Pancreas (tissue), 10 donors: ENCODE measurements around the gene WNT7A. TPM values are rescaled to one million over a fixed set of nuclear protein-coding genes. Genes with fewer than 3 reads are reported as not detected.

Experiments
- ATAC-seq, 4 donors: fragments of 200-7000 bp; cut with Tn5 transposase; one replicate each; pipeline versions ENCODE4 v1.8.0 to v1.9.1; 2020; ENCODE audit warnings: mild to moderate bottlenecking in 4 of 4, moderate library complexity in 4 of 4
- DNase-seq, 6 donors: peaks; one replicate each; pipeline ENCODE4 v3.0.0-alpha.2; 2020
- FAIRE-seq: peaks from 2 replicates; lab custom pipeline; 2012; peaks lifted over from hg19 to GRCh38; lab: Jason Lieb, UNC
- H3K27ac ChIP-seq, 4 donors: fragments of 200-600 bp; sonication (generic); 1 replicate in 3 of 4; 2 replicates in 1 of 4; pipeline versions ENCODE4 v1.5.0 to v1.8.0; 2020
- H3K27me3 ChIP-seq, 4 donors: fragments of 200-600 bp; one replicate each; pipeline ENCODE4 v1.8.0; 2021
- H3K36me3 ChIP-seq, 3 donors: fragments of 200-600 bp; sonication (generic) in 1 of 3; one replicate each; pipeline versions ENCODE4 v1.5.0 to v1.8.0; 2020 to 2021
- H3K4me1 ChIP-seq, 3 donors: fragments of 200-600 bp; one replicate each; pipeline ENCODE4 v1.8.0; 2021
- H3K4me3 ChIP-seq, 4 donors: fragments of 200-600 bp; sonication (generic) in 2 of 4; one replicate each; pipeline versions ENCODE4 v1.5.0 to v1.8.0; 2020 to 2021
- H3K9me3 ChIP-seq, 4 donors: fragments of 200-600 bp; one replicate each; pipeline ENCODE4 v1.8.0; 2021
- WGBS, 2 donors: extraction: QIAGEN DNeasy Blood & Tissue Kit; methylation state at CpG; one replicate each; pipeline ENCODE4 v1.1.7; 2013; 5-methylcytosine and 5-hydroxymethylcytosine counted together
- intact Hi-C, 3 donors: fragments of 100-400 bp; cut with DNase I; formaldehyde crosslinking; loops; one replicate each; pipeline versions ENCODE4 v1.11.1 to v1.14.2; 2022
- polyA plus RNA-seq, 2 donors: library from polyadenylated mRNA; stranded (reverse); fragments of 200-250 nt; gene quantifications; one replicate each; pipeline ENCODE4 v1.2.3, GENCODE V29; 2013
- total RNA-seq, 6 donors: library from RNA; stranded (reverse); fragmentation: NEBNext Ultra II Directional in 4 of 6; extraction: Animal tissue kit (Norgen Biotek cat#: 25700) in 4 of 6; gene quantifications; one replicate each; pipeline versions ENCODE4 v1.2.1 to v1.2.4, GENCODE V29; 2021 to 2023
- TF ChIP-seq, protein P1 (sequence below), 4 donors: fragments of 200-600 bp; sonication (generic) in 3 of 4; IDR thresholded peaks; one replicate each; pipeline versions ENCODE4 v1.5.0 to v1.8.0; 2021; ENCODE audit warnings: antibody characterized with exemption in 4 of 4
- donor health status: healthy with polysubstance abuse.
- donor health status: DM: no; HTN: no; CAD: no; lungs with moderate emphysema.
- donor health status: DM: no; HTN: no; CAD: no.
- donor health status: control.
- donor health status: control.
- donor health status: Bipolar disorder and iron deficiency.
- donor health status: DM: yes; HTN: yes; CAD: no.
- donor health status: DM: no; HTN: no; CAD: no.
- donor health status: DM: no; HTN: no; CAD: no.
- donor health status: DM: yes; HTN: yes; CAD: no.

The WNT7A gene
- total and polyA plus RNA-seq, 8 donors = 0.04 to 0.31 (median 0.09) TPM; not detected in 1

DNA sequence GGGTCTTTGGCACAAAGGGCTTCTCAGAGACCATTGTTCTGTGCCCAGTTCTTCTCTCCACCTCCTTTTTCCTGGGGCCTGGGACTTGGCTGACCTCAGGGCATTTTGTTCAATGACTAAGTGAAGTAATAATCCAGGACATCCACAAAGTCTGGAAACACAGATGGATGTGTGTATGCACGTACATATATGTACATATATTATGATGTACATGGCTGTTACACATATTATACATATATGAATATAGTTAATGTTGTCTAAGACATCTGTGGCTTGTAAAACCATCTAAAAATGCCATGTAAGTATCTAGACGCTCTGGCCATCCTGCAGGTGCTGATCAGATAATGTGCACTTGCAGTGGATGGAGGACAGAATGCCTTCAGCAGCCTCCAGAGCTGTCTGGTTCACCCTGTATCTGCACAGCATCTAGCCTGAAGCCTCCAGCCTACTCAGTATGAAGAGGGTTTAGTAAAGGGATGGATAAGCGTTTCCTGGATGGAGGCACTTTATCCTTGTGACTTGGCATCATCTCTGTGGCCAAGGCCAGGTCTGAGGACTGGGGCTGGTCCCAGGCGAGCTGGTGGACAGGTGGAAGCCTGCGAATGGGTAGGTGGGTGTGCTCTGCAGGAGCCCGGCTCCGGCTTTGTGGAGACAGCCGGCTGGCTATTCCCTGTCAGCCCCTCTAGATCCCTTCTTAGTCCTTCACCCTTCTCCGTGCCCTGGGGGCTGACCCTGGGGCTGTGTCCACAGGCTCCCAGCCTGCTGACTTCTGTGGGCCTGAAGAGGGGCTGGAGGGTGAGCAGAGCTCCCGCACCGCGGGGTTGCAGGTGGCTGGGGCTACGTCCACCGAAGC, 88.4 kb downstream of the WNT7A start:
- WGBS, 2 donors = 53 to 75% methylated on average over 14 of the region's 14 CpGs
- FAIRE-seq = no peak
- H3K27ac ChIP-seq = no peak overlapping the region
- H3K27me3 ChIP-seq = no peaks in the 10 kb centered on the region
- no peak for DNase-seq
- intact Hi-C loops = no loop called here
- H3K9me3 ChIP-seq = no peaks in the 10 kb centered on the region
- H3K4me1 ChIP-seq = no peaks in the 10 kb centered on the region
- TF ChIP-seq, protein P1, sequence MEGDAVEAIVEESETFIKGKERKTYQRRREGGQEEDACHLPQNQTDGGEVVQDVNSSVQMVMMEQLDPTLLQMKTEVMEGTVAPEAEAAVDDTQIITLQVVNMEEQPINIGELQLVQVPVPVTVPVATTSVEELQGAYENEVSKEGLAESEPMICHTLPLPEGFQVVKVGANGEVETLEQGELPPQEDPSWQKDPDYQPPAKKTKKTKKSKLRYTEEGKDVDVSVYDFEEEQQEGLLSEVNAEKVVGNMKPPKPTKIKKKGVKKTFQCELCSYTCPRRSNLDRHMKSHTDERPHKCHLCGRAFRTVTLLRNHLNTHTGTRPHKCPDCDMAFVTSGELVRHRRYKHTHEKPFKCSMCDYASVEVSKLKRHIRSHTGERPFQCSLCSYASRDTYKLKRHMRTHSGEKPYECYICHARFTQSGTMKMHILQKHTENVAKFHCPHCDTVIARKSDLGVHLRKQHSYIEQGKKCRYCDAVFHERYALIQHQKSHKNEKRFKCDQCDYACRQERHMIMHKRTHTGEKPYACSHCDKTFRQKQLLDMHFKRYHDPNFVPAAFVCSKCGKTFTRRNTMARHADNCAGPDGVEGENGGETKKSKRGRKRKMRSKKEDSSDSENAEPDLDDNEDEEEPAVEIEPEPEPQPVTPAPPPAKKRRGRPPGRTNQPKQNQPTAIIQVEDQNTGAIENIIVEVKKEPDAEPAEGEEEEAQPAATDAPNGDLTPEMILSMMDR (IDR thresholded peaks at IDR 0.05) = no peak
- ATAC-seq = no peak
- no peak overlapping the region for H3K4me3 ChIP-seq
- H3K36me3 ChIP-seq = no peaks in the 10 kb centered on the region

DNA sequence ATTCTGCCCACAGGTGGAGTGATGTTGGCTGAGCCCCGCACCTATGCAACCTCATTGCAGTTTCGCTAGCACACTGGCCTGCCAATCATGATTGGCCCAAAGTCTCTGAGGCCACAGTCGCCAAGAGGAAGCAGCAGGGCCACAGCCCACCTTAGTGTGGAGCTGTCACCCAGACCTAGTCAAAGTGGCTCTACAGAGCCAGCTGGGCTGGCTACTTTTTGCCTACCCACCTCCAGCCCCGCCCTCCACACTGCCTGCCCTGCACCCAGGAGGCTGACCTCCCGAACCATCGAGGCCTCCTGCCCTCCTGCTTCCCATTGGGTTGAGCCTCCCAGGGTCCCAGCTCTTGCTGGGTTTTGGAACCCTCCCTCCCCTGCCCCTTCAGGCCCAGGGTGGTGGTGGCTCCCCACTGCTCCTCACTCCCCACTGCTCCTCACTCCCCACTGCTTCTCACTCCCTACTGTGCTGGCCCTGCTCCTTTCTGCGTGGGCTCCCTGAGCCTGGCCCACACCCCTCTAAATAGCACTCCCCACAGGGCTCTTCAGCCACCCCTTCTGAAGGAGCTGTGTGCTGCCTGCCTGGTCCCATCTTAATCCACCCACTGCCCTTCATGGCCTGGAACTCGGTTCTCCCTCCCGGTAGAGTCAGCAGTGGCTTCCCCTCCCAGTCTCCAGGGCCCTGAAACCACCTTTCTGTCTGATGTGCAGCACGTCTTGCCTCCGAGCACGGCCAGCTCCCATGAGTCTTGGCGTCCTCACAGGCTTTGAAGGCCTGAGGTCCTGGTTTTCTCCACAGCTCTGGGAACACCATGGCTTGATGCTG, 89.3 kb downstream of the WNT7A start:
- no peak overlapping the region for H3K27ac ChIP-seq
- H3K27me3 ChIP-seq = no peaks in the 10 kb centered on the region
- TF ChIP-seq, protein P1 (IDR thresholded peaks at IDR 0.05) = no peak
- intact Hi-C loops = no loop called here
- ATAC-seq (no peak), DNase-seq (no peak), FAIRE-seq (no peak)
- WGBS, 2 donors = 79 to 81% methylated on average over 13 of the region's 13 CpGs
- no peaks in the 10 kb centered on the region for H3K9me3 ChIP-seq
- H3K36me3 ChIP-seq = no peaks in the 10 kb centered on the region
- H3K4me1 ChIP-seq = no peaks in the 10 kb centered on the region
- no peak overlapping the region for H3K4me3 ChIP-seq

GRCh38 chr3:13788522-13789424, 91.1 kb downstream of the WNT7A start:
- Histone ChIP-seq H3K9me3 (no peaks in the 10 kb centered on the region), H3K36me3 (no peaks in the 10 kb centered on the region), H3K27ac (no peak overlapping the region), H3K4me3 (no peak overlapping the region), H3K27me3 (no peaks in the 10 kb centered on the region), H3K4me1 (no peaks in the 10 kb centered on the region)
- DNase-seq = no peak
- intact Hi-C loops = no loop called here
- ATAC-seq = no peak
- FAIRE-seq = no peak
- TF ChIP-seq, protein P1 (IDR thresholded peaks at IDR 0.05) = no peak
- 66 to 68% methylated on average over 9 of the region's 9 CpGs for WGBS, 2 donors

DNA sequence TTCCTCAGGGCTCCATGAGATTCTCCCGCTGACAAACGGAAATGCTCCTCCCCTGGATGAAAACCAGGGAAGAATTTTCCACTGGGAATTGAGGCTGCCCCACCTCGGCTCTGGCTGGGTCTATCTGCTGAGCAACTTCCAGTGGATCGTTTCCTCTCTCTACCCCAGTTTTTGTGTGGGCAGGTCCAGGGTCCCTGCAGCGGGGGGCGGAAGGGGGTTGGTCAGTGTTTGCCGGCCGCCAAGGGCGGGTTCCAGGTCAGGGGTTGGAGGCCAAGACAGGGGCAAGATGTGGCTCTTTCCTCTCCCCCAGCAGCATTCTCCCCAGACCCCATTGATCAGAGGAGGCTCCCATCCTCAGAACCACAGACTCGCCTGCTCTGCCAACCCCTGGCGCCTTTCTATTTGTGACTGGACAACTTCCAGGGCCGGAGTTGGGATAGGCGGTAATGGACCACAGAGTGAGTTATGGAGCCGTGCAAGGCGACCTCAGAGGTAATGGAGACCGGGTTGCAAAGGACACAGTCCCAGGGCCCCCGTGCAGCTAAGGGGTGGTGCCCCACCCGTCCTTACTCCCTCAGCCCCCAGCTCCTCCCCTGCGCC, 92.2 kb downstream of the WNT7A start:
- no peaks in the 10 kb centered on the region for H3K27me3 ChIP-seq
- TF ChIP-seq, protein P1 (IDR thresholded peaks at IDR 0.05) = no peak
- no peak overlapping the region for H3K27ac ChIP-seq
- no peaks in the 10 kb centered on the region for H3K4me1 ChIP-seq
- WGBS, 2 donors = 65 to 68% methylated on average over 19 of the region's 19 CpGs
- H3K36me3 ChIP-seq = no peaks in the 10 kb centered on the region
- no peak for DNase-seq
- ATAC-seq = no peak
- H3K9me3 ChIP-seq = no peaks in the 10 kb centered on the region
- H3K4me3 ChIP-seq = no peak overlapping the region
- intact Hi-C loops = no loop called here
- no peak for FAIRE-seq
